Trophoblast cell (in vitro differentiated cells and primary cell): ENCODE results near the gene LGALS12.

Experiments used
- DNase-seq, 2 donors: peaks; one replicate each; pipeline ENCODE4 v3.0.0-alpha.2; 2016
- H2AFZ ChIP-seq: 2 replicates; pipeline ENCODE4 v1.6.1; 2013; ENCODE audit warnings: low read length, moderate library complexity, mild to moderate bottlenecking; ENCODE audit not compliant: insufficient read depth, poor library complexity
- H2AK5ac ChIP-seq: 2 replicates; pipeline ENCODE4 v1.6.1; 2013; ENCODE audit warnings: mild to moderate bottlenecking, low read length
- H2BK120ac ChIP-seq: 2 replicates; pipeline ENCODE4 v1.6.1; 2013; ENCODE audit warnings: low read length, mild to moderate bottlenecking, moderate library complexity; ENCODE audit not compliant: insufficient read depth, poor library complexity
- H2BK12ac ChIP-seq: 2 replicates; pipeline ENCODE4 v1.6.1; 2013; ENCODE audit warnings: mild to moderate bottlenecking, low read length, moderate library complexity
- H2BK5ac ChIP-seq: 2 replicates; pipeline ENCODE4 v1.6.1; 2013; ENCODE audit warnings: low read length, low read depth, moderate library complexity, mild to moderate bottlenecking; ENCODE audit not compliant: poor library complexity
- H3K14ac ChIP-seq: 2 replicates; pipeline ENCODE4 v1.6.1; 2013; ENCODE audit warnings: mild to moderate bottlenecking, low read length
- H3K18ac ChIP-seq: 2 replicates; pipeline ENCODE4 v1.6.1; 2013; ENCODE audit warnings: mild to moderate bottlenecking, low read length
- H3K23ac ChIP-seq: 2 replicates; pipeline ENCODE4 v1.6.1; 2013; ENCODE audit warnings: low read length
- H3K27ac ChIP-seq: 2 replicates; pipeline ENCODE4 v1.5.1; 2013; ENCODE audit warnings: low read depth, mild to moderate bottlenecking, inconsistent platforms, low read length, moderate library complexity
- H3K27me3 ChIP-seq: 2 replicates; pipeline ENCODE4 v1.6.1; 2013; ENCODE audit warnings: inconsistent platforms, mild to moderate bottlenecking, low read length, moderate library complexity; ENCODE audit not compliant: insufficient read depth
- H3K36me3 ChIP-seq, 2 experiments: 1 replicate in 1 of 2; 2 replicates in 1 of 2; pipeline ENCODE4 v1.6.1; 2013; ENCODE audit warnings: low read length in 2 of 2, mild to moderate bottlenecking in 2 of 2, moderate library complexity in 1 of 2; ENCODE audit not compliant: insufficient read depth in 2 of 2, control insufficient read depth in 1 of 2
- H3K4ac ChIP-seq: 2 replicates; pipeline ENCODE4 v1.6.1; 2013; ENCODE audit warnings: low read depth, mild to moderate bottlenecking, low read length, moderate library complexity
- H3K4me1 ChIP-seq, 2 experiments: 1 replicate in 1 of 2; 2 replicates in 1 of 2; pipeline ENCODE4 v1.6.1; 2013; ENCODE audit warnings: low read length in 2 of 2, mild to moderate bottlenecking in 2 of 2, moderate library complexity in 1 of 2; ENCODE audit not compliant: insufficient read depth in 2 of 2, control insufficient read depth in 1 of 2
- H3K4me2 ChIP-seq: 2 replicates; pipeline ENCODE4 v1.6.1; 2013; ENCODE audit warnings: inconsistent platforms, mild to moderate bottlenecking, low read length, moderate library complexity
- H3K4me3 ChIP-seq: 2 replicates; pipeline ENCODE4 v1.5.1; 2013; ENCODE audit warnings: mild to moderate bottlenecking, low read depth, low read length, inconsistent platforms
- H3K79me1 ChIP-seq: one replicate; pipeline ENCODE4 v1.6.1; 2013; ENCODE audit warnings: low read length
- H3K79me2 ChIP-seq: 2 replicates; pipeline ENCODE4 v1.6.1; 2013; ENCODE audit warnings: low read length, mild to moderate bottlenecking; ENCODE audit not compliant: control insufficient read depth, insufficient read depth, poor library complexity
- H3K9ac ChIP-seq: 2 replicates; pipeline ENCODE4 v1.6.1; 2013; ENCODE audit warnings: mild to moderate bottlenecking, low read length
- H3K9me3 ChIP-seq: 2 replicates; pipeline ENCODE4 v1.6.1; 2013; ENCODE audit warnings: low read depth, mild to moderate bottlenecking, control low read depth, inconsistent platforms, low read length; ENCODE audit not compliant: insufficient read depth
- H4K12ac ChIP-seq: 2 replicates; pipeline ENCODE4 v1.6.1; 2013; ENCODE audit warnings: low read depth, mild to moderate bottlenecking, low read length, moderate library complexity
- H4K8ac ChIP-seq: 2 replicates; pipeline ENCODE4 v1.6.1; 2013; ENCODE audit warnings: low read depth, mild to moderate bottlenecking, low read length, moderate library complexity
- H4K91ac ChIP-seq: one replicate; pipeline ENCODE4 v1.6.1; 2013; ENCODE audit warnings: low read depth, mild to moderate bottlenecking, low read length, moderate library complexity
- WGBS: extraction: QIAGEN DNeasy Blood & Tissue Kit; methylation state at CpG from one replicate; pipeline ENCODE4 v1.1.7; 2013; ENCODE audit warnings: missing lambda C conversion rate; ENCODE audit not compliant: insufficient read length, insufficient coverage; ENCODE audit errors: extremely low coverage; 5-methylcytosine and 5-hydroxymethylcytosine counted together

The LGALS12 gene

GRCh38 chr11:63503492-63503891 is 2.4 kb upstream of the LGALS12 start:
- no CpG with 5 or more reads among the region's 6 CpGs for WGBS
- Histone ChIP-seq H2BK5ac (no peak overlapping the region), H3K4ac (no peak overlapping the region), H2BK120ac (no peak overlapping the region), H3K79me1 (peaks cover 4% of the 10 kb centered on the region), H3K14ac (no peak overlapping the region), H3K9ac (no peak overlapping the region), H3K79me2 (peaks cover 1% of the 10 kb centered on the region), H3K27ac (no peak overlapping the region), H3K4me3 (no peak overlapping the region), H2BK12ac (no peak overlapping the region), H2AFZ (no peak overlapping the region), H3K27me3 (no peaks in the 10 kb centered on the region), H4K12ac (no peak overlapping the region), H2AK5ac (no peak overlapping the region), H3K4me1 (peaks cover 9 to 16% of the 10 kb centered on the region in 2 experiments), H4K8ac (no peak overlapping the region), H3K4me2 (no peak overlapping the region), H3K18ac (no peak overlapping the region), H3K36me3 (no peaks in the 10 kb centered on the region), H3K23ac (no peak overlapping the region), H3K9me3 (peaks cover 4% of the 10 kb centered on the region), H4K91ac (no peak overlapping the region)
- no peak for DNase-seq

GRCh38 chr11:63504054-63504453 is 1.8 kb upstream of the LGALS12 start:
- no peak overlapping the region for H2AFZ ChIP-seq
- no peak overlapping the region for H4K8ac ChIP-seq
- H3K27me3 ChIP-seq, result no peaks in the 10 kb centered on the region
- no peak overlapping the region for H3K4ac ChIP-seq
- H2BK120ac ChIP-seq, result no peak overlapping the region
- peaks cover 1% of the 10 kb centered on the region for H3K79me2 ChIP-seq
- DNase-seq, result no peak
- H3K27ac ChIP-seq, result no peak overlapping the region
- no peak overlapping the region for H2BK12ac ChIP-seq
- H3K14ac ChIP-seq, result no peak overlapping the region
- peaks cover 4% of the 10 kb centered on the region for H3K79me1 ChIP-seq
- no peak overlapping the region for H4K91ac ChIP-seq
- no peak overlapping the region for H3K23ac ChIP-seq
- H2BK5ac ChIP-seq, result no peak overlapping the region
- peaks cover 4% of the 10 kb centered on the region for H3K9me3 ChIP-seq
- H3K4me1 ChIP-seq, result peaks cover 9 to 16% of the 10 kb centered on the region in 2 experiments
- H3K36me3 ChIP-seq, result no peaks in the 10 kb centered on the region
- no peak overlapping the region for H3K4me2 ChIP-seq
- no peak overlapping the region for H4K12ac ChIP-seq
- no peak overlapping the region for H3K9ac ChIP-seq
- H2AK5ac ChIP-seq, result no peak overlapping the region
- no peak overlapping the region for H3K18ac ChIP-seq
- no CpG with 5 or more reads among the region's 1 CpG for WGBS
- H3K4me3 ChIP-seq, result no peak overlapping the region

GRCh38 chr11:63504933-63505586 is 824 bp upstream of the LGALS12 start:
- Histone ChIP-seq H3K23ac (no peak overlapping the region), H3K9me3 (peaks cover 4% of the 10 kb centered on the region), H3K18ac (no peak overlapping the region), H3K79me1 (peaks cover 4% of the 10 kb centered on the region), H4K8ac (no peak overlapping the region), H3K4me1 (peaks cover 9 to 16% of the 10 kb centered on the region in 2 experiments), H3K36me3 (no peaks in the 10 kb centered on the region), H4K91ac (peak overlapping the region; percentile 45), H3K4me2 (no peak overlapping the region), H3K79me2 (peaks cover 1% of the 10 kb centered on the region), H3K14ac (no peak overlapping the region), H3K4ac (no peak overlapping the region), H3K9ac (no peak overlapping the region), H2BK120ac (no peak overlapping the region), H2AK5ac (peak overlapping the region; percentile 33), H3K27me3 (no peaks in the 10 kb centered on the region), H4K12ac (no peak overlapping the region), H2BK5ac (no peak overlapping the region), H2AFZ (no peak overlapping the region), H2BK12ac (no peak overlapping the region), H3K4me3 (no peak overlapping the region), H3K27ac (no peak overlapping the region)
- WGBS, result no CpG with 5 or more reads among the region's 4 CpGs
- DNase-seq, result no peak

GRCh38 chr11:63506876-63507275 is 992 bp downstream of the LGALS12 start:
- Histone ChIP-seq H2AK5ac (no peak overlapping the region), H3K27me3 (no peaks in the 10 kb centered on the region), H3K9ac (no peak overlapping the region), H3K36me3 (no peaks in the 10 kb centered on the region), H3K79me1 (peaks cover 4% of the 10 kb centered on the region), H3K18ac (no peak overlapping the region), H3K14ac (no peak overlapping the region), H3K27ac (no peak overlapping the region), H4K91ac (peak overlapping the region; percentile 21), H4K8ac (no peak overlapping the region), H3K4me3 (no peak overlapping the region), H3K4me2 (no peak overlapping the region), H3K79me2 (peaks cover 1% of the 10 kb centered on the region), H2AFZ (no peak overlapping the region), H4K12ac (no peak overlapping the region), H3K4ac (no peak overlapping the region), H2BK120ac (no peak overlapping the region), H2BK12ac (no peak overlapping the region), H3K4me1 (peaks cover 9 to 16% of the 10 kb centered on the region in 2 experiments), H3K9me3 (peaks cover 2% of the 10 kb centered on the region), H2BK5ac (no peak overlapping the region), H3K23ac (no peak overlapping the region)
- DNase-seq, result no peak
- no CpG with 5 or more reads among the region's 2 CpGs for WGBS
